T-cell (primary cell): Measurements from ENCODE around the gene MKLN1. TPM values are rescaled to one million over a fixed set of nuclear protein-coding genes. Genes with fewer than 3 reads are reported as not detected.

Experiments used
- ATAC-seq, 4 experiments: fragments of 200-7000 bp in 3 of 4; fragments of 150-1000 bp in 1 of 4; cut with Tn5 transposase; replicated peaks in 1 of 4; 1 replicate in 3 of 4; 2 replicates in 1 of 4; pipeline ENCODE4 v1.10.0; 2021; ENCODE audit warnings: moderate library complexity in 3 of 4, mild to moderate bottlenecking in 2 of 4, moderate number of reproducible peaks in 1 of 4
- CTCF ChIA-PET, 2 donors: fragments of 300-600 bp; sonication (Branson Sonifier 250); formaldehyde crosslinking; loops; one replicate each; lab custom pipeline; 2022; ENCODE audit warnings: antibody characterized with exemption in 2 of 2; lab: Charles Lee
- POLR2A ChIA-PET, 2 donors: fragments of 300-600 bp; sonication (Branson Sonifier 250); formaldehyde crosslinking; loops; one replicate each; lab custom pipeline; 2022; ENCODE audit warnings: antibody characterized with exemption in 2 of 2; lab: Charles Lee
- DNase-seq, 35 experiments: peaks; one replicate each; pipeline versions ENCODE4 v3.0.0 to v3.0.0-alpha.2; 2013 to 2023
- H3K27ac ChIP-seq: one replicate; pipeline ENCODE4 v1.5.1; 2013; ENCODE audit warnings: low read length
- H3K27me3 ChIP-seq, 2 experiments: replicated peaks in 1 of 2; 1 replicate in 1 of 2; 2 replicates in 1 of 2; pipeline versions ENCODE4 v1.6.1 to v1.7.0; 2013; ENCODE audit warnings: low read length in 1 of 2, mixed read lengths in 1 of 2; ENCODE audit not compliant: control insufficient read depth in 2 of 2, insufficient read depth in 2 of 2; ENCODE audit errors: extremely low read depth in 1 of 2
- H3K36me3 ChIP-seq, 2 donors: 1 replicate in 1 of 2; 2 replicates in 1 of 2; pipeline versions ENCODE4 v1.6.1 to v1.7.0; 2013; ENCODE audit warnings: low read length in 1 of 2; ENCODE audit not compliant: control insufficient read depth in 2 of 2, insufficient read depth in 1 of 2; ENCODE audit errors: extremely low read depth in 1 of 2
- H3K4me1 ChIP-seq, 2 experiments: 1 replicate in 1 of 2; 2 replicates in 1 of 2; pipeline versions ENCODE4 v1.6.1 to v1.7.0; 2013; ENCODE audit warnings: low read length in 2 of 2, mixed read lengths in 1 of 2; ENCODE audit not compliant: insufficient read depth in 2 of 2, control insufficient read depth in 1 of 2; ENCODE audit errors: extremely low read depth in 1 of 2
- H3K4me3 ChIP-seq, 2 donors: 1 replicate in 1 of 2; 2 replicates in 1 of 2; pipeline versions ENCODE4 v1.5.1 to v1.7.0; 2013; ENCODE audit warnings: mild to moderate bottlenecking in 2 of 2, low read length in 1 of 2, moderate library complexity in 1 of 2; ENCODE audit not compliant: control insufficient read depth in 1 of 2; ENCODE audit errors: extremely low read depth in 1 of 2
- H3K9me3 ChIP-seq: 2 replicates; pipeline ENCODE4 v1.7.0; 2013
- H3K27ac Mint-ChIP-seq, 2 donors: one replicate each; pipeline ENCODE4 v1.8.0; 2020 to 2021; ENCODE audit warnings: mild to moderate bottlenecking in 2 of 2, mixed read lengths in 2 of 2
- H3K27me3 Mint-ChIP-seq, 2 donors: one replicate each; pipeline ENCODE4 v1.8.0; 2021 to 2022; ENCODE audit warnings: mixed read lengths in 2 of 2
- H3K36me3 Mint-ChIP-seq: one replicate; pipeline ENCODE4 v1.8.0; 2021; ENCODE audit warnings: mixed read lengths
- H3K4me1 Mint-ChIP-seq, 3 donors: one replicate each; pipeline ENCODE4 v1.8.0; 2020 to 2022; ENCODE audit warnings: mixed read lengths in 3 of 3, mild to moderate bottlenecking in 1 of 3
- H3K4me3 Mint-ChIP-seq, 3 donors: one replicate each; pipeline ENCODE4 v1.8.0; 2020 to 2022; ENCODE audit warnings: mild to moderate bottlenecking in 3 of 3, mixed read lengths in 3 of 3, moderate library complexity in 3 of 3
- H3K9me3 Mint-ChIP-seq, 3 donors: one replicate each; pipeline ENCODE4 v1.8.0; 2020 to 2022; ENCODE audit warnings: mixed read lengths in 3 of 3
- WGBS: methylation state at CpG from one replicate; pipeline ENCODE4 v1.1.5; 2013; ENCODE audit warnings: missing lambda C conversion rate; ENCODE audit not compliant: insufficient coverage; 5-methylcytosine and 5-hydroxymethylcytosine counted together
- total RNA-seq, 35 experiments: library from RNA in 6 of 35; stranded (reverse) in 6 of 35; fragments of 120-200 nt in 1 of 35; gene quantifications; one replicate each; pipeline versions ENCODE4 v1.2.1 to v1.2.4 and lab custom pipeline; 2013 to 2026

Gene MKLN1
- total RNA-seq, 5 donors from 2014 or later (not counting 1 experiment from before 2014, with no cell fraction given) = 43.9 to 63.3 (median 46.5) TPM

DNA sequence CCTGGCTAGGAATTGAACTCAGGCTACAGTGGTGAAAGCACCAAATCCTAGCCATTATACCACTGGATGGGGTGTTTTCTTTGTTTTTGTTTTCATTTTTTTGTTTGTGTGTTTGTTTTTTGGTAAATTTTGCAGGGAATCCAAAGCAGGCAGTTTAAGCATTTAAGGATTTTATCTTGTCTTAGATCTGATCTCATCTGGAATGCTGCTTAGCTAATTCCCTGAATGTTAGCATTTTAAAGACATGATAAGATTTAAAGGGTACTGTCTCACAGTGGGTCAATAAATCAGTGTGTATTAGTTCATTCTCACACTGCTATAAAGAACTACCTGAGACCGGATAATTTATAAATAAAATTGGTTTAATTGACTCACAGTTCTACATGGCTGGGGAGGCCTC lies 5.6 kb upstream of the MKLN1 start:
- CTCF ChIA-PET = interaction anchor here in 1 of 2 donors (0.5 kb wide), 1 partner anchor 132 kb away, joined by 3 read pairs; no protein-coding TSS in a partner anchor
- peaks cover 7% of the 10 kb centered on the region for H3K36me3 Mint-ChIP-seq
- H3K27ac Mint-ChIP-seq = no peak overlapping the region
- Histone ChIP-seq H3K4me3 (no peak overlapping the region), H3K27me3 (no peaks in the 10 kb centered on the region), H3K27ac (no peak overlapping the region), H3K36me3 (no peaks in the 10 kb centered on the region), H3K4me1 (peaks cover 4 to 7% of the 10 kb centered on the region in 2 experiments), H3K9me3 (no peaks in the 10 kb centered on the region)
- POLR2A ChIA-PET = interaction anchor here in 1 of 2 donors (0.8 kb wide), 1 partner anchor 216 kb away, joined by 3 read pairs; no protein-coding TSS in a partner anchor
- no peak overlapping the region for H3K4me3 Mint-ChIP-seq
- no CpG with 5 or more reads among the region's 1 CpG for WGBS
- no peak for DNase-seq
- peaks cover 33 to 44% (median 38%) of the 10 kb centered on the region in 3 donors for H3K4me1 Mint-ChIP-seq
- H3K27me3 Mint-ChIP-seq = peaks cover 0 to 3% of the 10 kb centered on the region in 2 donors
- no peak for ATAC-seq
- no peaks in the 10 kb centered on the region for H3K9me3 Mint-ChIP-seq

DNA sequence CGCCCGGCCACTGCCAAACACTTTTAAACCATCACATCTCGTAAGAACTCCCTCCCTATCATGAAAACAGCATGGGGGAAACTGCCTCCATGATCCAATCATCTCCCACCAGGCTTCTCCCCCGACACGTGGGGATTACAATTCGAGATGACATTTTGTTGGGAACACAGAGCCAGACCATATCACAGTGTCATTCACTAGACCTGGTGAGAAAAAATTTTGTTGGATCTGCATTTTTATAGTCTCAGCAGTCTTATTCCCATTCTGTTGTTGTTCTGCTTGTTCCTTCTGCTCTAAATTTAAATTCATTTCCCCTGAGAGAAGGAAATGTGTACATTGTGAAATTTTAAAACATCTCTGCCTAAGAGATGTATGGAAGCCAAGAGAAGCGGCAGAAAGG lies 4.8 kb upstream of the MKLN1 start:
- Histone ChIP-seq H3K27ac (no peak overlapping the region), H3K4me3 (no peak overlapping the region), H3K36me3 (no peaks in the 10 kb centered on the region), H3K9me3 (no peaks in the 10 kb centered on the region), H3K27me3 (no peaks in the 10 kb centered on the region), H3K4me1 (peaks cover 4 to 11% of the 10 kb centered on the region in 2 experiments)
- H3K4me3 Mint-ChIP-seq = no peak overlapping the region
- H3K4me1 Mint-ChIP-seq = peaks cover 35 to 49% (median 42%) of the 10 kb centered on the region in 3 donors
- peaks cover 7% of the 10 kb centered on the region for H3K36me3 Mint-ChIP-seq
- peaks cover 0 to 3% of the 10 kb centered on the region in 2 donors for H3K27me3 Mint-ChIP-seq
- 100% methylated on average over 3 of the region's 7 CpGs for WGBS
- CTCF ChIA-PET = no interaction called here
- DNase-seq (no peak), ATAC-seq (no peak)
- H3K27ac Mint-ChIP-seq = no peak overlapping the region
- H3K9me3 Mint-ChIP-seq = no peaks in the 10 kb centered on the region
- POLR2A ChIA-PET = interaction anchor here in 1 of 2 donors (0.6 kb wide), 1 partner anchor 353 kb away, joined by 3 read pairs; no protein-coding TSS in a partner anchor

DNA sequence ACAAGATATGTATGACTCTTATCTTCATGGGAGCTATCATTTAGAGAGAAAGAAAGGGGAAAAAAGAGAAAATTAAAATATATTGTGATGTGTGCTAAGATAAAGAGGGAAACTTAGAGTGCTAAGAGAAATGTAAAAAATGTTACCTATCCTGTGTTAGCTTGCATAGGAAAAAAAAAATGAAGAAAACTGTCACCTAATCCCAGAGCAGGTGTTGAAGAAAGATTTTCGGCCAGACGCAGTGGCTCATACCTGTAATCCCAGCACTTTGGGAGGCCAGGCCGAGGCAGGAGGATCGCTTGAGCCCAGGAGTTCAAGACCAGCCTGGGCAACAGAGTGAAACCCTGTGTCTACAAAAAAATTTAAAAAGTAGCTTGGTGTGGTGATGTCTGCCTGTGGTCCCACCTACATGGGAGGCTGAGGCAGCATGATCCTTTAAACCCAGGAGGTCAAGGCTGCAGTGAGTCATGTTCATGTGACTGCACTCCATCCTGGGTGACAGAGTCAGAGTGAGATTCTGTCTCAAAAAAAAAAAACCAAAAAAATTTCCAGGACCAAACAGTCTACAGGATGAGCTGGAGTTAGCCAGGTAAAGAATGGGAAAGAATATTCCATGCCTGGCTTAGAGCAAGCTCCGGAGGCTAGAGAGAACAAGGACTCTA lies 2.4 kb upstream of the MKLN1 start:
- Mint-ChIP-seq H3K27ac (peak overlapping the region in 1 of 2 donors; percentile 13), H3K4me1 (peaks cover 56 to 70% (median 59%) of the 10 kb centered on the region in 3 donors), H3K4me3 (peak overlapping the region in 2 of 3 donors; percentile 32 to 99), H3K27me3 (no peaks in the 10 kb centered on the region), H3K36me3 (peaks cover 6% of the 10 kb centered on the region), H3K9me3 (no peaks in the 10 kb centered on the region)
- Histone ChIP-seq H3K36me3 (no peaks in the 10 kb centered on the region), H3K9me3 (no peaks in the 10 kb centered on the region), H3K27me3 (no peaks in the 10 kb centered on the region), H3K27ac (no peak overlapping the region), H3K4me1 (peaks cover 18 to 22% of the 10 kb centered on the region in 2 experiments), H3K4me3 (no peak overlapping the region)
- DNase-seq (no peak), ATAC-seq (no peak)
- ChIA-PET POLR2A (interaction anchor here in 1 of 2 donors (0.6 to 1.2 kb wide), 4 partner anchors 19 to 226 kb away, joined by 3 to 7 read pairs (median 3); no protein-coding TSS in a partner anchor), CTCF (interaction anchor here (0.6 to 0.8 kb wide), 5 partner anchors 65 to 332 kb away, joined by 3 to 18 read pairs (median 4); no protein-coding TSS in a partner anchor)
- WGBS = 97% methylated on average over 5 of the region's 5 CpGs

DNA sequence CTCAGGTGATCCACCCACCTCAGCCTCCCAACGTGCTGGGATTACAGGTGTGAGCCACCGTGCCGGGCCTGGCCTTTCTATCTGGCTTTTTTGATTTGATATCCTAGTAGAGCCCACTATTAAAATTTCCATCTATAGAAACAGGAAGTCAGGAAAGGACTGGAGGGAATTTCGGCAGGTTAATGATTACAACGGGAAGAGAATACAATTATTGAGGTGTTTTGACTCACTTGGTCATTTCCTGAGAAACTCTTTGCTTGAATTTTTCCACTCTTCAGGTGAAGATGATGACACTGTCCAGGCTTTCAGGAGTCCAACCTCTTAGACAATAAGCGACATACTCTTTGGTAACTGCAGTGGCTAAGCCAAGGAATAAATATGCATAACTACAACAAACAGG lies 1.1 kb upstream of the MKLN1 start:
- H3K27ac ChIP-seq = no peak overlapping the region
- peak overlapping the region in 1 of 2 donors; percentile 100 for H3K4me3 ChIP-seq
- DNase-seq (no peak), ATAC-seq (no peak)
- H3K27me3 ChIP-seq = no peaks in the 10 kb centered on the region
- ChIA-PET POLR2A (interaction anchor here in 1 of 2 donors (1.1 kb wide), 1 partner anchor 92 kb away, joined by 3 read pairs; no protein-coding TSS in a partner anchor), CTCF (interaction anchor here (1.1 to 2.4 kb wide), 2 partner anchors 12 to 16 kb away, joined by 3 to 9 read pairs; no protein-coding TSS in a partner anchor)
- Mint-ChIP-seq H3K27me3 (no peaks in the 10 kb centered on the region), H3K27ac (peak overlapping the region; percentile 92 to 96), H3K36me3 (peaks cover 2% of the 10 kb centered on the region), H3K4me1 (peaks cover 66 to 80% (median 70%) of the 10 kb centered on the region in 3 donors), H3K4me3 (peak overlapping the region; percentile 94 to 99 (median 99)), H3K9me3 (no peaks in the 10 kb centered on the region)
- no peaks in the 10 kb centered on the region for H3K9me3 ChIP-seq
- WGBS = no CpG with 5 or more reads among the region's 6 CpGs
- H3K36me3 ChIP-seq = no peaks in the 10 kb centered on the region
- peaks cover 20 to 28% of the 10 kb centered on the region in 2 experiments for H3K4me1 ChIP-seq

DNA sequence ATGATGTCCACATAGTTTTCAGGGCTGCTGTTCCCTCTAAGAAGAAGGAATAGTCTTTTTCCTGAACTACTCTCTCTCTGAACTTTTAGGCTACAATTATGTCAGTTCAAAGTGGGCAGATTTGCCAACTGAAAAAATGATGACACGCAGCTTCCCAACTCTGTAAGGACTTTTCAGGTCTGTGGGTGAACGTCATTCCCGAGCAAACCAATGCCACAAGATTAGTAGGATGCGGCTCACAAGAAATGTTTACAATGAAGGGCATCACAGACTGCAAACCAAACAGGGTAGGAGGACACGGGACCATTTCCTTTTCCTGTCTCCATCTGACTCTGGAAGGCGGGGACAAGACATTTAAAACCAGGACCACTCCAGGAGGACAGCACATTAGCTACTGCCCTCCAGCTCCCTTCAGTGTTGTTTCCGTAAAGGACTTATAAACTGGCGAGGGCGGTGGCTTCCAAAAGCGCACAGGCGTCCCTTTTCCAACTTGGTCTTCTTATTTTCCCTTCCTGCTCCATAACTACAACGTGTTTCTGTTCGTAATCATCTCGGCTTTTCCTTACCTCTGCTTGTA lies 539 bp upstream of the MKLN1 start:
- CTCF ChIA-PET = interaction anchor here (1.1 to 2.4 kb wide), 6 partner anchors 9 to 221 kb away, joined by 3 to 9 read pairs (median 3); no protein-coding TSS in a partner anchor
- Mint-ChIP-seq H3K27me3 (no peaks in the 10 kb centered on the region), H3K4me1 (peaks cover 69 to 79% (median 73%) of the 10 kb centered on the region in 3 donors), H3K27ac (peak overlapping the region; percentile 92 to 96), H3K4me3 (peak overlapping the region; percentile 94 to 99 (median 99)), H3K36me3 (no peaks in the 10 kb centered on the region), H3K9me3 (no peaks in the 10 kb centered on the region)
- peaks cover 20 to 29% of the 10 kb centered on the region in 2 experiments for H3K4me1 ChIP-seq
- H3K9me3 ChIP-seq = no peaks in the 10 kb centered on the region
- no peaks in the 10 kb centered on the region for H3K36me3 ChIP-seq
- POLR2A ChIA-PET = interaction anchor here (1.0 to 1.2 kb wide), 3 partner anchors 91 to 96 kb away, joined by 3 to 4 read pairs (median 3); no protein-coding TSS in a partner anchor
- H3K27me3 ChIP-seq = no peaks in the 10 kb centered on the region
- ATAC-seq (peak in 3 of 4 experiments; percentile 3 to 18 (median 9)), DNase-seq (peak in 3 of 35 experiments; percentile 4 to 49 (median 14))
- WGBS = 2% methylated on average over 13 of the region's 14 CpGs
- H3K27ac ChIP-seq = peak overlapping the region; percentile 97
- peak overlapping the region; percentile 89 to 100 for H3K4me3 ChIP-seq
